Fibroblast of villous mesenchyme (primary cell): Measurements from ENCODE around the gene TNKS1BP1. TPM values are rescaled to one million over a fixed set of nuclear protein-coding genes. Genes with fewer than 3 reads are reported as not detected.
"Not testable (repeated sequence)": the region's sequence is repeated elsewhere in the genome, so short reads cannot be mapped to it uniquely, and the experiment has no call there.

Experiments
- DNase-seq: peaks from one replicate; pipeline ENCODE4 v3.0.0-alpha.2; 2010; ENCODE audit warnings: low read depth
- H3K4me3 ChIP-seq: 2 replicates; pipeline ENCODE4 v1.5.1; 2011; ENCODE audit warnings: low read depth, mild to moderate bottlenecking, low read length
- total RNA-seq: library from RNA; depleted of rRNA; stranded (reverse); fragments of >200 nt; gene quantifications from 2 replicates; pipeline ENCODE4 v1.2.3, GENCODE V29; 2012
- TF ChIP-seq, protein P1 (sequence below): IDR thresholded peaks from 2 replicates; pipeline ENCODE4 v1.5.1; 2012; ENCODE audit warnings: low read depth, mild to moderate bottlenecking, low read length; ENCODE audit not compliant: insufficient read depth

Gene TNKS1BP1
- total RNA-seq, 1 donor: 69.5 TPM

DNA sequence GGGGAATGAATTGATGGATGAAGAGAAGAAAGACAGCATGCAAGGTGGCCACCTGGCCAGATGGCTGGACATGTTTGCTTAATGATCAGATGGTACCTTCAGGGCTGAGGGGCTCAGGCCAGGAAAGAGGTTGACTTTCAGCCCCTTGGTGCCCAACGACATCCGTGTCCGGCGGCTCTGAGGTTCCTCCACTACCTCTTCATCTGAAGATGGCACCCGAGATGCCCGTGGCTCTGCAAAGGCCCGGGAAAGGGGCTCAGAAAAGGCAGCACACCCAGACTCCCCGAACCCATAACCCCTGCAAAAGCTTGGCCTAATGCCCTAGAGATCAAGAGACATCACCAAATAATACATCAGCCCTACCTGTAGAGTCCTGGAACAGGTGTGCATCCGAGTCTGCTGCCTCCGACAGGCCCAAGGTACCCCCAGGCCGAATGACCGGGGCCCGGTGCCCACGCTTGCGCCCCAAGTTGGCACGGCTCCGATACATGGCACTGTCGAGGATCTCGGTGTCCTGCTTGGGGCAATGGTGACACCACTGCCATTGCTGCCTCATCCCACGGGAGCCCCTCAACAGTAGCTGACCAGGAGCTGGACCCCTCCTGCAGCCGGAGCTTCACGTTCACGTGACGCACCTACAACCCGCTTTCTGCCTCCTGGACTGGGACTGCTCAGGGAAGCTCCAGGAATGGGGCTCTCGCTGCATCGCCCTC is 22.9 kb downstream of the TNKS1BP1 start:
- TF ChIP-seq, protein P1, sequence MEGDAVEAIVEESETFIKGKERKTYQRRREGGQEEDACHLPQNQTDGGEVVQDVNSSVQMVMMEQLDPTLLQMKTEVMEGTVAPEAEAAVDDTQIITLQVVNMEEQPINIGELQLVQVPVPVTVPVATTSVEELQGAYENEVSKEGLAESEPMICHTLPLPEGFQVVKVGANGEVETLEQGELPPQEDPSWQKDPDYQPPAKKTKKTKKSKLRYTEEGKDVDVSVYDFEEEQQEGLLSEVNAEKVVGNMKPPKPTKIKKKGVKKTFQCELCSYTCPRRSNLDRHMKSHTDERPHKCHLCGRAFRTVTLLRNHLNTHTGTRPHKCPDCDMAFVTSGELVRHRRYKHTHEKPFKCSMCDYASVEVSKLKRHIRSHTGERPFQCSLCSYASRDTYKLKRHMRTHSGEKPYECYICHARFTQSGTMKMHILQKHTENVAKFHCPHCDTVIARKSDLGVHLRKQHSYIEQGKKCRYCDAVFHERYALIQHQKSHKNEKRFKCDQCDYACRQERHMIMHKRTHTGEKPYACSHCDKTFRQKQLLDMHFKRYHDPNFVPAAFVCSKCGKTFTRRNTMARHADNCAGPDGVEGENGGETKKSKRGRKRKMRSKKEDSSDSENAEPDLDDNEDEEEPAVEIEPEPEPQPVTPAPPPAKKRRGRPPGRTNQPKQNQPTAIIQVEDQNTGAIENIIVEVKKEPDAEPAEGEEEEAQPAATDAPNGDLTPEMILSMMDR: no peak
- no peak for DNase-seq
- no peak overlapping the region for H3K4me3 ChIP-seq

DNA sequence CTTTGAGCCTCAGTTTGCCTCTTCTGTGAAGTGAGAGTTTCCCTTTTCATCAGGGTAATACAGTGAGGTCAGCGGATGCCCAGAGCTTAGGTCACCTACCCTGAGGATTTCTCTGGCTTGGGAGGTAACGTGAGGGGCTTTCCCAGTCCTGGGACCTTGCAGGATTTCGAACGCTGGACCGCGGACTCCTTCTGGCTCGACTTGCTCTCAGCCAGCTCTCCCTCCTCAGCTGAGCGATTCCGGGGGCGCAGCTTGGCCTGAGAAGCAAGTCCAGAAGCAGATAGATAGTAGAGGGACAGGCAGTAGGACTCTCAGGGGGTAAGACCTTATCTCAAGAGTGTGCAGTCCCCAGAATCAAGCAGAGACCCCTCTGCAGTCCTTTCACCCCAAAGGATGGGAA is 24.0 kb downstream of the TNKS1BP1 start:
- TF ChIP-seq, protein P1: no peak
- no peak overlapping the region for H3K4me3 ChIP-seq
- DNase-seq: no peak

- DNase-seq: no peak
- TF ChIP-seq, protein P1: no peak
- no peak overlapping the region for H3K4me3 ChIP-seq
Observed at GRCh38 chr11:57299150-57299737, 25.5 kb downstream of the TNKS1BP1 start.

DNA sequence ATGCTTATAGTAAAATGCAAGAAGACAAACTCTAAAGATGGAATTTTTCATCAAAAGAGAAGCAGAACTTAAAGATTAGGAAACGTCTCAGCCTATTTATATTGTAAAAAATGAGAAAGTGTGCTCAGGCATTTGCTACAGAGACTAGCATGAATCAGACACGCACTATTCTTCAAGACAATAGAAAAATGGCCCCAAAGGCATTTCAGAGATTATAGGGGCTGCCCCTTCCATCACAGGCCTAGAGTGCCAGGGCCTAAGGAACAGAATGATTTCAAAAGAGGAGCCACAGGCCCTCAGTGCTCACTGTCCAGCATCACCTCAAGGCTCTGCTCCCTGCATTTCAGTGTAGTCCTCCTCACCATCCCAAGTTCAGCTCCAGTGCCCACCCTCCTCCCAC is 27.5 kb downstream of the TNKS1BP1 start:
- no peak overlapping the region for H3K4me3 ChIP-seq
- DNase-seq: no peak
- TF ChIP-seq, protein P1: no peak

DNA sequence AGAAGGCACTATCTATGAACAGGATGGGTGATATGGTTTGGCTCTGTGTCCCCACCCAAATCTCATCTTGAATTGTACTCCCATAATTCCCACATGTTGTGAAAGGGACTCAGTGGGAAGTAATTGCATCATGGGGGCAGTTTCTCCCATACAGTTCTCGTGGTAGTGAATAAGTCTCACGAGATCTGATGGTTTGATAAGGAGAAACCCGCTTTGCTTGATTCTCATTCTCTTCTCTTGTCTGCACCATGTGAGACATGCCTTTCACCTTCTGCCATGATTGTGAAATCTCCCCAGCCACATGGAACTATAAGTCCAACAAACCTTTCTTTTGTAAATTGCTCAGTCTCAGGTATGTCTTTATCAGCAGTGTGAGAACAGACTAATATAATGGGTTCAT is 28.5 kb downstream of the TNKS1BP1 start:
- DNase-seq: not testable (repeated sequence)

GRCh38 chr11:57294225-57295131 is 30.3 kb downstream of the TNKS1BP1 start:
- TF ChIP-seq, protein P1: no peak
- no peak for DNase-seq
- H3K4me3 ChIP-seq: no peak overlapping the region

More for the DNA sequence above, 28.5 kb downstream of the TNKS1BP1 start:
- not testable (repeated sequence) for H3K4me3 ChIP-seq

- no peak overlapping the region for H3K4me3 ChIP-seq
- peak; percentile 24 for DNase-seq
- TF ChIP-seq, protein P1: no peak
Observed at GRCh38 chr11:57290288-57290687, 34.5 kb downstream of the TNKS1BP1 start.
